HepG2 (cell line): ENCODE measurements around the gene AFF2. TPM values are rescaled to one million over a fixed set of nuclear protein-coding genes. Genes with fewer than 3 reads are reported as not detected.

Experiments
- ATAC-seq: fragments of 200-7000 bp; cut with Tn5 transposase; 3 replicates; pipeline ENCODE4 v1.9.1; 2020; ENCODE audit warnings: mild to moderate bottlenecking, moderate library complexity
- BruUV-seq: library from RNA; stranded (reverse); fragments of 400-500 nt; replicated peaks from 2 replicates; lab custom pipeline; 2021; lab: Mats Ljungman, UMichigan
- CTCF ChIA-PET: fragments of 300-600 bp; formaldehyde crosslinking; extraction: SDS; loops from one replicate; lab custom pipeline; 2021; ENCODE audit warnings: low total read pairs, inconsistent platforms, low intra/inter-chr PET ratio; lab: Yijun Ruan, JAX
- POLR2A ChIA-PET: fragments of 350-600 bp; sonication (Branson Sonifier 250); formaldehyde crosslinking; loops from one replicate; lab custom pipeline; 2020; ENCODE audit warnings: antibody characterized with exemption, inconsistent platforms; lab: Yijun Ruan, JAX
- DNase-seq: peaks from one replicate; pipeline ENCODE4 v3.0.0-alpha.2; 2015; ENCODE audit warnings: low spot score
- FAIRE-seq: peaks from 3 replicates; lab custom pipeline; 2011; peaks lifted over from hg19 to GRCh38; lab: Jason Lieb, UNC
- H2AFZ ChIP-seq: one replicate; pipeline ENCODE4 v1.6.1; 2011; ENCODE audit warnings: low read length, inconsistent platforms
- H3K27ac ChIP-seq: fragments of 300-600 bp; 3 replicates; pipeline ENCODE4 v1.8.0; 2011; ENCODE audit warnings: mixed run types, mild to moderate bottlenecking, mixed read lengths, low read length, inconsistent platforms; ENCODE audit not compliant: insufficient read depth; ENCODE audit errors: extremely low read length
- H3K27me3 ChIP-seq, 2 experiments: fragments of 200-600 bp in 1 of 2; 2 replicates in 1 of 2; 3 replicates in 1 of 2; pipeline versions ENCODE4 v1.6.0 to v1.8.0; 2011; ENCODE audit warnings: low read length in 2 of 2, mild to moderate bottlenecking in 2 of 2, moderate library complexity in 2 of 2, inconsistent platforms in 1 of 2; ENCODE audit not compliant: insufficient read depth in 2 of 2, control insufficient read depth in 1 of 2
- H3K36me3 ChIP-seq, 2 experiments: fragments of 200-600 bp in 1 of 2; replicated peaks in 1 of 2; 2 replicates in 1 of 2; 3 replicates in 1 of 2; pipeline versions ENCODE4 v1.5.1 to v1.8.0; 2011; ENCODE audit warnings: low read length in 2 of 2, inconsistent platforms in 1 of 2; ENCODE audit not compliant: insufficient read depth in 2 of 2, control insufficient read depth in 1 of 2
- H3K4me1 ChIP-seq: 2 replicates; pipeline ENCODE4 v1.5.1; 2012; ENCODE audit warnings: low read length, inconsistent platforms; ENCODE audit not compliant: insufficient read depth
- H3K4me2 ChIP-seq: 2 replicates; pipeline ENCODE4 v1.6.0; 2011; ENCODE audit warnings: low read depth, low read length, inconsistent platforms
- H3K4me3 ChIP-seq, 3 experiments: fragments of 200-600 bp in 1 of 3; sonication (generic), shearing (Covaris generic) in 1 of 3; replicated peaks in 1 of 3; 2 replicates each; pipeline ENCODE4 v1.5.1; 2011 to 2016; ENCODE audit warnings: low read length in 3 of 3, inconsistent platforms in 2 of 3, low read depth in 2 of 3, mild to moderate bottlenecking in 2 of 3, control low read depth in 1 of 3, mixed read lengths in 1 of 3; ENCODE audit not compliant: insufficient read depth in 1 of 3
- H3K79me2 ChIP-seq: one replicate; pipeline ENCODE4 v1.6.1; 2011; ENCODE audit warnings: low read length, inconsistent platforms; ENCODE audit not compliant: insufficient read depth
- H3K9ac ChIP-seq: 2 replicates; pipeline ENCODE4 v1.6.0; 2011; ENCODE audit warnings: mild to moderate bottlenecking, low read depth, low read length, inconsistent platforms; ENCODE audit not compliant: insufficient read depth
- H3K9me3 ChIP-seq: 2 replicates; pipeline ENCODE4 v1.5.1; 2012; ENCODE audit warnings: mild to moderate bottlenecking, low read length
- H4K20me1 ChIP-seq: 2 replicates; pipeline ENCODE4 v1.6.0; 2011; ENCODE audit warnings: inconsistent platforms, mild to moderate bottlenecking, low read length, moderate library complexity; ENCODE audit not compliant: insufficient read depth
- HMG20A ChIP-seq: IDR thresholded peaks from 2 replicates; pipeline ENCODE4 v1.6.1; 2016; ENCODE audit warnings: borderline replicate concordance
- HNF4G ChIP-seq, 2 experiments: sonication (generic) in 1 of 2; formaldehyde crosslinking in 1 of 2; IDR thresholded peaks; 2 replicates each; pipeline versions ENCODE4 v1.4.0 to v1.6.1; 2011 to 2020; ENCODE audit warnings: borderline replicate concordance in 2 of 2, low read depth in 2 of 2, mild to moderate bottlenecking in 2 of 2, low read length in 1 of 2, missing genetic modification reagents in 1 of 2, moderate library complexity in 1 of 2
- JARID2 ChIP-seq: sonication (generic); formaldehyde crosslinking; IDR thresholded peaks from 2 replicates; pipeline ENCODE4 v1.8.1; 2023; ENCODE audit warnings: missing genetic modification reagents, inconsistent platforms; ENCODE audit not compliant: insufficient replicate concordance
- NFE2L1 ChIP-seq: sonication (generic); formaldehyde crosslinking; IDR thresholded peaks from 2 replicates; pipeline ENCODE4 v1.4.0; 2020; ENCODE audit warnings: missing genetic modification reagents, mild to moderate bottlenecking, borderline replicate concordance
- NONO ChIP-seq, 2 experiments: fragments of 450-650 bp in 1 of 2; sonication (generic) in 1 of 2; formaldehyde crosslinking in 1 of 2; IDR thresholded peaks in 1 of 2; conservative IDR thresholded peaks in 1 of 2; 2 replicates each; pipeline versions ENCODE4 v1.6.1 to v1.8.0; 2017 to 2022; ENCODE audit warnings: mild to moderate bottlenecking in 1 of 2, missing genetic modification reagents in 1 of 2, moderate library complexity in 1 of 2
- RBFOX2 ChIP-seq: fragments of 200-400 bp; formaldehyde crosslinking; IDR thresholded peaks from 2 replicates; pipeline ENCODE4 v1.6.1; 2017; ENCODE audit warnings: low read depth, mild to moderate bottlenecking, low read length
- ZNF550 ChIP-seq: sonication (generic); formaldehyde crosslinking; IDR thresholded peaks from 2 replicates; pipeline ENCODE4 v1.4.0; 2020; ENCODE audit warnings: mild to moderate bottlenecking, missing genetic modification reagents, borderline replicate concordance
- ZNF589 ChIP-seq: sonication (generic); formaldehyde crosslinking; conservative IDR thresholded peaks from 2 replicates; pipeline ENCODE4 v1.8.0; 2022; ENCODE audit warnings: mild to moderate bottlenecking, moderate library complexity, missing genetic modification reagents
- WGBS: methylation state at CpG from one replicate; pipeline ENCODE4 v1.1.6; 2017; ENCODE audit warnings: low lambda C conversion rate; 5-methylcytosine and 5-hydroxymethylcytosine counted together
- in situ Hi-C: cut with HindIII; loops from 2 replicates; pipeline ENCODE4 v1.10.0; 2017; ENCODE audit warnings: low pct_unique_long_range_greater_than_20kb; ENCODE audit not compliant: extremely low pct_ligation_motif_present
- intact Hi-C: fragments of 100-400 bp; cut with micrococcal nuclease; formaldehyde crosslinking; loops from one replicate; pipeline ENCODE4 v1.10.0; 2022; ENCODE audit not compliant: unreplicated experiment
- polyA plus RNA-seq, 8 experiments: library from polyadenylated mRNA; depleted of rRNA in 3 of 8; stranded (reverse) in 7 of 8; unstranded in 1 of 8; fragments of >200 nt; fragmentation: Illumina TruSeq in 4 of 8; extraction: Trizol in 4 of 8; gene quantifications; 2 replicates each; pipeline versions ENCODE4 v1.2.1 to v1.2.3, GENCODE V29; 2011 to 2016; ENCODE audit warnings: low read depth in 4 of 8, missing spikeins in 1 of 8, mixed read lengths in 1 of 8; ENCODE audit not compliant: insufficient read depth in 1 of 8
- total RNA-seq, 5 experiments: library from RNA; depleted of rRNA; stranded (reverse); fragments of >200 nt; fragmentation: Illumina TruSeq; extraction: Trizol; gene quantifications; 2 replicates each; pipeline ENCODE4 v1.2.3, GENCODE V29; 2016; ENCODE audit warnings: low read depth in 1 of 5
- TF ChIP-seq, protein P1 (sequence below): sonication (generic); formaldehyde crosslinking; IDR thresholded peaks from 2 replicates; pipeline ENCODE4 v1.4.0; 2020; ENCODE audit warnings: mild to moderate bottlenecking, missing genetic modification reagents

The AFF2 gene
- total and polyA plus RNA-seq, 2 of the 13 experiments (the other 11 are each of a cell fraction or from before 2014, with no cell fraction given): not detected

GRCh38 chrX:149036086-149036485 lies 535.7 kb downstream of the AFF2 start:
- no peak overlapping the region for H3K9ac ChIP-seq
- H3K27me3 ChIP-seq: no peaks in the 10 kb centered on the region
- no peaks in the 10 kb centered on the region for H3K79me2 ChIP-seq
- FAIRE-seq (no peak), DNase-seq (no peak), ATAC-seq (no peak)
- no peaks in the 10 kb centered on the region for H3K4me1 ChIP-seq
- no peak overlapping the region for H3K4me3 ChIP-seq
- BruUV-seq: no TSS peak
- in situ Hi-C loops: no loop called here
- WGBS: 0% methylated on average over 1 of the region's 1 CpG
- H4K20me1 ChIP-seq: no peaks in the 10 kb centered on the region
- POLR2A ChIA-PET: no interaction called here
- H3K27ac ChIP-seq: no peak overlapping the region
- CTCF ChIA-PET: no interaction called here
- H3K36me3 ChIP-seq: no peaks in the 10 kb centered on the region
- H3K9me3 ChIP-seq: no peaks in the 10 kb centered on the region; the same call in 1 of the 2 replicates
- intact Hi-C loops: no loop called here
- TF ChIP-seq, protein P1, sequence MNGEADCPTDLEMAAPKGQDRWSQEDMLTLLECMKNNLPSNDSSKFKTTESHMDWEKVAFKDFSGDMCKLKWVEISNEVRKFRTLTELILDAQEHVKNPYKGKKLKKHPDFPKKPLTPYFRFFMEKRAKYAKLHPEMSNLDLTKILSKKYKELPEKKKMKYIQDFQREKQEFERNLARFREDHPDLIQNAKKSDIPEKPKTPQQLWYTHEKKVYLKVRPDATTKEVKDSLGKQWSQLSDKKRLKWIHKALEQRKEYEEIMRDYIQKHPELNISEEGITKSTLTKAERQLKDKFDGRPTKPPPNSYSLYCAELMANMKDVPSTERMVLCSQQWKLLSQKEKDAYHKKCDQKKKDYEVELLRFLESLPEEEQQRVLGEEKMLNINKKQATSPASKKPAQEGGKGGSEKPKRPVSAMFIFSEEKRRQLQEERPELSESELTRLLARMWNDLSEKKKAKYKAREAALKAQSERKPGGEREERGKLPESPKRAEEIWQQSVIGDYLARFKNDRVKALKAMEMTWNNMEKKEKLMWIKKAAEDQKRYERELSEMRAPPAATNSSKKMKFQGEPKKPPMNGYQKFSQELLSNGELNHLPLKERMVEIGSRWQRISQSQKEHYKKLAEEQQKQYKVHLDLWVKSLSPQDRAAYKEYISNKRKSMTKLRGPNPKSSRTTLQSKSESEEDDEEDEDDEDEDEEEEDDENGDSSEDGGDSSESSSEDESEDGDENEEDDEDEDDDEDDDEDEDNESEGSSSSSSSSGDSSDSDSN (CRISPR knock-in tag): no peak
- H3K4me2 ChIP-seq: no peak overlapping the region
- H2AFZ ChIP-seq: no peak overlapping the region

- Histone ChIP-seq H3K4me2 (no peak overlapping the region), H3K9me3 (no peaks in the 10 kb centered on the region; the same call in 1 of the 2 replicates), H3K27ac (no peak overlapping the region), H3K79me2 (no peaks in the 10 kb centered on the region), H3K4me3 (no peak overlapping the region), H4K20me1 (no peaks in the 10 kb centered on the region), H3K36me3 (no peaks in the 10 kb centered on the region), H3K9ac (no peak overlapping the region), H3K27me3 (no peaks in the 10 kb centered on the region), H2AFZ (no peak overlapping the region), H3K4me1 (no peaks in the 10 kb centered on the region)
- TF ChIP-seq NONO (IDR thresholded peaks at IDR 0.05) (no peak), NONO (CRISPR knock-in tag; conservative IDR thresholded peaks at IDR 0.05) (no peak), HMG20A (CRISPR knock-in tag) (no peak), ZNF550 (CRISPR knock-in tag) (no peak), ZNF589 (no peak), NFE2L1 (CRISPR knock-in tag) (no peak), HNF4G (IDR thresholded peaks at IDR 0.05; ENCODE audit: borderline replicate concordance, low read depth, low read length) (no peak), HNF4G (CRISPR knock-in tag; IDR thresholded peaks at IDR 0.05; ENCODE audit: borderline replicate concordance, low read depth) (no peak), RBFOX2 (no peak), JARID2 (CRISPR knock-in tag) (no peak)
- DNase-seq (no peak), FAIRE-seq (no peak), ATAC-seq (no peak)
- BruUV-seq: no TSS peak
- intact Hi-C loops: no loop called here
- ChIA-PET CTCF (no interaction called here), POLR2A (no interaction called here)
- WGBS: 0% methylated on average over 3 of the region's 3 CpGs
- in situ Hi-C loops: no loop called here
Observed at GRCh38 chrX:149037281-149037870, 537.0 kb downstream of the AFF2 start.
